ENCODE results near the gene PCSK6.

PCSK6 gene

GRCh38 chr15:101463270-101463669, 26.2 kb downstream of the PCSK6 start:
- no peak overlapping the region for H3K4me3 ChIP-seq (replicated peaks in 1 of 2; ENCODE audit: low read depth in 2 of 2, low read length in 2 of 2)
- DNase-seq (ENCODE audit: low read depth in 2 of 2), result no peak
- no peak for TF ChIP-seq CTCF (IDR thresholded peaks at IDR 0.05; ENCODE audit: low read depth, low read length)

- no peak overlapping the region for H3K4me3 ChIP-seq (replicated peaks in 1 of 2; ENCODE audit: low read depth in 2 of 2, low read length in 2 of 2)
- no peak for DNase-seq (ENCODE audit: low read depth in 2 of 2)
- TF ChIP-seq CTCF (IDR thresholded peaks at IDR 0.05; ENCODE audit: low read depth, low read length), result no peak
Measured at GRCh38 chr15:101461097-101461496, 28.4 kb downstream of the PCSK6 start.

DNA sequence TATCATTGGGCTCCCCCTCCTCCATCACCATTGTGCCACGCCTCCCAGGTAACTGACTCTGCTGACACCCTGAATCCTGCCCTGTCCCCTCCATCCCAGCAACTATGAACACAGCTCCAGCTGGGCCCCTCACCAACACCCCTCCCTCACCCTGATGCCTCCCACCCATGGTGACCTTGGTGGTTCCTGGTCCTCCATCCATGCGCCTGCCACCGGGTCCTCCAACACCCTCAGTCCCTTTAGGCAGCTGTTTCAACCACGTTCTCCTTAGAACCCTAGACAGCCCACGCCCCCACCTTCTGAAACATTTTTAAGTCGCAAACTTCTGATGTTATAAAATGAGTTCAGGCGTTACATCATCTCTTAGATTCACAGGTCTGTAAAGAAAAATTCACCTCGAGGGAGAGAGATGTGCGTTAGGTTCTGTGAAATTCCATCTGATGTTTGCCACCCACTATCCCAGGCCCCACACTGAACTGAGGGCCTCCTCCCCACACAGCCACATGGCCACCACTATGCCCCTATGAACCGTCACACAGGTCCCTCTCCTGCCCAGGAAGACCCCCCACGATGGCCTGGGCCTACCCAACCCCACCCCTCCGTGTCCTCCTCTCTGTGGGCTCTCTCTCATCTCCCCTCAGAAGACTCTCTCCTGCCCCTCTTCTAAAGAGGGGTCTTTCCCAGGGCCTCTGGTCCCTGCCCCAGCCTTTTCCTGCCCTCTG, 29.8 kb downstream of the PCSK6 start:
- DNase-seq (ENCODE audit: low read depth in 2 of 2), result no peak
- TF ChIP-seq CTCF (IDR thresholded peaks at IDR 0.05; ENCODE audit: low read depth, low read length), result no peak

DNA sequence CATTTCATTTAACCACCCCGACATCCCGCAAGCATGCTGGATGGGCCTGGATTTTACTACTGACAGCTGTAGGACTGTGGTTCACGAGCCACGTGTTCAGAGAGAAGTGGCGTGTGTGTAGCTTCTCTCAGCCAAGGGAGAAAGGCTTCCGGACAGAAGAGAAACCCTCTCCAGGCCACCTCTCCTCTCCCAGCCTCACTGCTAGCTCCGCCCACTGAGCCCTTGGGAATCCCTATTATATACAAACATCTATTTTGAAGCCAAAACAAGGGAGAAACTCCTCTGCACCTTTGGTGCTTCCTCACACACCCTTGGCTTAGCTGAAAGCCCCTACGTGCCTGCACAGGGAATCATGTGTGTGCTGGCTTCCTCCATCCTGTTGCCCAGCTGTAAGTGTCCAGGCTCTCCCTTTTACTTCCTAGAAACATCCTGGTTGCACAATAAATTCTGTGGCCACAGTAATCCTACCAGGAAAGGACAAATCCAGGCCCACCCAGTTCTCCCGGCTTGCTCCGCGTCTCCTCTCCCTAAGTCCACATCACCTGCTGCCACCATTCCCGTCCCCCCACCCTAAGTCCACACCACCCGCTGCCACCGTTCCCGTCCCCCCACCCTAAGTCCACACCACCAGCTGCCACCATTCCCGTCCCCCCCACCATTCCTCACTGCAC, 30.5 kb downstream of the PCSK6 start:
- no peak for TF ChIP-seq CTCF (IDR thresholded peaks at IDR 0.05; ENCODE audit: low read depth, low read length)
- peak in 1 of 2 donors; percentile 44 for DNase-seq (ENCODE audit: low read depth in 2 of 2)
- no peak overlapping the region for H3K4me3 ChIP-seq (replicated peaks in 1 of 2; ENCODE audit: low read depth in 2 of 2, low read length in 2 of 2)

More for the DNA sequence above, 29.8 kb downstream of the PCSK6 start:
- H3K4me3 ChIP-seq (replicated peaks in 1 of 2; ENCODE audit: low read depth in 2 of 2, low read length in 2 of 2), result no peak overlapping the region

DNA sequence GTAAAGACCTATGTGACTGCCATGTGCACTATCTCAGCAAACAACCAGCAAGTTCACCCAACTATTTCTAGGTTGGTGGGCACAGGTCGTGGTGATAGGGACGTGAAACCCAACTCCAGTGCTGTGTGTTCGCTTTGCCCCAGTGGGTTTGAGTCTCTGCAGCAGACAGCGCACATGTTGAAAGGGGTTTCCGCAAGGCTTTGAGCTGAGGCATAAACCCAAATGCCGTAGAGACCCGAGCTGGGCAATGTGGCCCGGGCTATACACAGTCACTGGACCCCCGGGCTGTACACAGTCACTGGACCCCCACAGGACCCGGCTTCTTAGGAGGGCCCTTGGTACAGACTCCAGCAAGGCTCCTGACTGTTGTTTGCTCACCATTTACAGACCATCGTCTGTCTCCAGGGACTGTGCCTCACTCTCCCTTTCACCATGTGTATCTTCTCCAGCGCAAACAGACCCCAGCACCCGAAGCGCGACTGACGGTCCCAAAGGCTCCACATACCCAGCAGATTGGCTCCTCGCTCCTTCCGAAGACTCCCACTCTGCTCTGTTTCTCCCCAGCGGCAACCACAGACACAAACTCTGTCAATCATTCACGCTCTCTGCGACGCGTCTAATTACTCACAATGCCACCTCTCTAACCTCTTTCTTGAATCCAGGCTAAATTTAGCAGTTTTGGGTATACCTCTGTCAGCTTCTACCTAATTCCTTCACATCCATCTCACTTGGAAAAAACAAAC, 31.2 kb downstream of the PCSK6 start:
- TF ChIP-seq CTCF (IDR thresholded peaks at IDR 0.05; ENCODE audit: low read depth, low read length), result no peak
- no peak overlapping the region for H3K4me3 ChIP-seq (replicated peaks in 1 of 2; ENCODE audit: low read depth in 2 of 2, low read length in 2 of 2)
- DNase-seq (ENCODE audit: low read depth in 2 of 2), result no peak

GRCh38 chr15:101457696-101458095, 31.8 kb downstream of the PCSK6 start:
- no peak for DNase-seq (ENCODE audit: low read depth in 2 of 2)
- TF ChIP-seq CTCF (IDR thresholded peaks at IDR 0.05; ENCODE audit: low read depth, low read length), result no peak
- no peak overlapping the region for H3K4me3 ChIP-seq (replicated peaks in 1 of 2; ENCODE audit: low read depth in 2 of 2, low read length in 2 of 2)

Measured in cardiac fibroblast (primary cell).